Endothelial cell of umbilical vein (primary cell): ENCODE results near the gene MMP24. TPM values are rescaled to one million over a fixed set of nuclear protein-coding genes. Genes with fewer than 3 reads are reported as not detected.

Experiments used
- BruUV-seq: library from RNA; stranded (reverse); fragments of 400-500 nt; replicated peaks from 2 replicates; lab custom pipeline; 2021; lab: Mats Ljungman, UMichigan
- CTCF ChIA-PET: fragments of 300-600, 350-600 bp; sonication (Branson Sonifier 250); formaldehyde crosslinking; loops from one replicate; lab custom pipeline; 2021; ENCODE audit warnings: antibody characterized with exemption, inconsistent platforms; lab: Charles Lee
- POLR2A ChIA-PET: fragments of 300-600, 350-600 bp; sonication (Branson Sonifier 250); formaldehyde crosslinking; loops from one replicate; lab custom pipeline; 2021; ENCODE audit warnings: antibody characterized with exemption, inconsistent platforms; lab: Charles Lee
- DNase-seq: peaks from one replicate; pipeline ENCODE4 v3.0.0-alpha.2; 2011; ENCODE audit warnings: low read depth, low spot score
- FAIRE-seq: peaks from 2 replicates; lab custom pipeline; 2011; peaks lifted over from hg19 to GRCh38; lab: Jason Lieb, UNC
- H2AFZ ChIP-seq: 2 replicates; pipeline ENCODE4 v1.6.0; 2012; ENCODE audit warnings: low read depth, low read length, control low read depth, inconsistent platforms
- H3K27ac ChIP-seq: 2 replicates; pipeline ENCODE4 v1.5.1; 2011; ENCODE audit warnings: low read depth, mild to moderate bottlenecking, control low read depth, low read length, moderate library complexity; ENCODE audit not compliant: insufficient read depth
- H3K27me3 ChIP-seq, 2 experiments: 2 replicates each; pipeline versions ENCODE4 v1.6.0 to v1.6.1; 2011; ENCODE audit warnings: low read length in 2 of 2, mixed read lengths in 1 of 2; ENCODE audit not compliant: control insufficient read depth in 2 of 2, insufficient read depth in 2 of 2
- H3K36me3 ChIP-seq, 2 experiments: 2 replicates in 1 of 2; 3 replicates in 1 of 2; pipeline ENCODE4 v1.5.1; 2011; ENCODE audit warnings: low read length in 2 of 2, mild to moderate bottlenecking in 1 of 2, moderate library complexity in 1 of 2; ENCODE audit not compliant: control insufficient read depth in 2 of 2, insufficient read depth in 2 of 2; ENCODE audit errors: extremely low read depth in 1 of 2
- H3K4me1 ChIP-seq: 3 replicates; pipeline ENCODE4 v1.5.1; 2011; ENCODE audit warnings: mild to moderate bottlenecking, low read length; ENCODE audit not compliant: control insufficient read depth, insufficient read depth; ENCODE audit errors: extremely low read depth
- H3K4me2 ChIP-seq: 2 replicates; pipeline ENCODE4 v1.6.1; 2011; ENCODE audit warnings: low read length, control low read depth, mixed read lengths; ENCODE audit not compliant: insufficient read depth
- H3K4me3 ChIP-seq, 3 experiments: fragments of 200-600 bp in 1 of 3; sonication (generic), shearing (Covaris generic) in 1 of 3; replicated peaks in 1 of 3; 2 replicates each; pipeline ENCODE4 v1.5.1; 2011 to 2016; ENCODE audit warnings: control low read depth in 3 of 3, low read length in 3 of 3, mild to moderate bottlenecking in 2 of 3, inconsistent platforms in 1 of 3, low read depth in 1 of 3, moderate library complexity in 1 of 3; ENCODE audit not compliant: insufficient read depth in 1 of 3
- H3K79me2 ChIP-seq: 2 replicates; pipeline ENCODE4 v1.6.0; 2012; ENCODE audit warnings: low read length, inconsistent platforms; ENCODE audit not compliant: control insufficient read depth, insufficient read depth
- H3K9ac ChIP-seq: replicated peaks from 2 replicates; pipeline ENCODE3; 2011; ENCODE audit warnings: low read length, control low read depth; ENCODE audit not compliant: insufficient read depth; ENCODE audit errors: extremely low read depth
- H3K9me1 ChIP-seq: replicated peaks from 3 replicates; pipeline ENCODE4 v1.6.0; 2011; ENCODE audit warnings: mild to moderate bottlenecking, low read length; ENCODE audit not compliant: control insufficient read depth, insufficient read depth; ENCODE audit errors: extremely low read depth
- H3K9me3 ChIP-seq: replicated peaks from 2 replicates; pipeline ENCODE4 v1.5.1; 2012; ENCODE audit warnings: low read length, inconsistent platforms; ENCODE audit not compliant: control insufficient read depth, insufficient read depth
- H4K20me1 ChIP-seq: replicated peaks from 2 replicates; pipeline ENCODE3; 2011; ENCODE audit warnings: mild to moderate bottlenecking, low read length; ENCODE audit not compliant: control insufficient read depth, insufficient read depth; ENCODE audit errors: extremely low read depth
- EZH2 ChIP-seq: IDR thresholded peaks from 2 replicates; pipeline ENCODE4 v1.6.1; 2012; ENCODE audit warnings: borderline replicate concordance, low read depth, mild to moderate bottlenecking, moderate library complexity, low read length, inconsistent platforms; ENCODE audit not compliant: severe bottlenecking
- FOS ChIP-seq: IDR thresholded peaks from 2 replicates; pipeline ENCODE4 v1.6.1; 2011; ENCODE audit warnings: mild to moderate bottlenecking, low read length, moderate library complexity, borderline replicate concordance; ENCODE audit not compliant: insufficient read depth
- GATA2 ChIP-seq: IDR thresholded peaks from 2 replicates; pipeline ENCODE4 v1.7.0; 2011; ENCODE audit warnings: low read depth, mild to moderate bottlenecking, moderate library complexity, mixed read lengths, low read length; ENCODE audit not compliant: insufficient read length, insufficient read depth
- JUN ChIP-seq: IDR thresholded peaks from 2 replicates; pipeline ENCODE4 v1.6.1; 2011; ENCODE audit warnings: borderline replicate concordance, low read depth; ENCODE audit not compliant: insufficient read length, insufficient read depth
- MAX ChIP-seq: IDR thresholded peaks from 2 replicates; pipeline ENCODE4 v1.6.1; 2011; ENCODE audit not compliant: insufficient read depth, insufficient read length
- MYC ChIP-seq: IDR thresholded peaks from one replicate; pipeline ENCODE4 v1.6.1; 2011; ENCODE audit warnings: mild to moderate bottlenecking, low read depth, low read length
- POLR2A ChIP-seq: IDR thresholded peaks from 2 replicates; pipeline ENCODE4 v1.6.1; 2012; ENCODE audit warnings: low read depth, mild to moderate bottlenecking, control low read depth, low read length
- POLR2AphosphoS5 ChIP-seq: IDR thresholded peaks from 2 replicates; pipeline ENCODE4 v1.6.1; 2012; ENCODE audit warnings: low read depth, mild to moderate bottlenecking, control low read depth, low read length, moderate library complexity; ENCODE audit not compliant: insufficient read depth
- dilution Hi-C: fragments of 300-500 bp; cut with MboI; formaldehyde crosslinking; loops from one replicate; pipeline ENCODE4 v1.15.0; 2019; ENCODE audit warnings: low sequenced_read_pairs; ENCODE audit not compliant: extremely low pct_ligation_motif_present
- intact Hi-C: fragments of 100-400 bp; cut with micrococcal nuclease; formaldehyde crosslinking; loops from one replicate; pipeline ENCODE4 v1.10.0; 2022
- polyA plus RNA-seq, 4 experiments: library from polyadenylated mRNA; depleted of rRNA in 3 of 4; stranded (reverse) in 3 of 4; unstranded in 1 of 4; fragments of >200 nt; gene quantifications; 2 replicates each; pipeline versions ENCODE4 v1.2.1 to v1.2.3, GENCODE V29; 2011 to 2012; ENCODE audit warnings: missing spikeins in 1 of 4
- total RNA-seq: library from RNA; stranded (reverse); gene quantifications from 2 replicates; pipeline ENCODE4 v1.2.3, GENCODE V29; 2021
- TF ChIP-seq, protein P1 (sequence below), 2 donors: IDR thresholded peaks; 1 replicate in 1 of 2; 2 replicates in 1 of 2; pipeline ENCODE4 v1.5.1; 2011; ENCODE audit warnings: low read length in 2 of 2, mild to moderate bottlenecking in 2 of 2, moderate library complexity in 2 of 2, control low read depth in 1 of 2, inconsistent platforms in 1 of 2, low read depth in 1 of 2; ENCODE audit not compliant: insufficient read depth in 1 of 2; ENCODE audit errors: extremely low read depth in 1 of 2

MMP24 gene
- total and polyA plus RNA-seq, 2 donors (not counting 3 experiments of a cell fraction or from before 2014, with no cell fraction given): 0.27 to 0.54 TPM

- H3K9me1 ChIP-seq: no peaks in the 10 kb centered on the region
- intact Hi-C loops: no loop called here
- H4K20me1 ChIP-seq: no peaks in the 10 kb centered on the region
- no peak overlapping the region for H3K4me3 ChIP-seq
- ChIA-PET POLR2A (interaction anchor here (0.5 kb wide), 1 partner anchor 92 kb away, joined by 3 read pairs; no protein-coding TSS in a partner anchor), CTCF (interaction anchor here (0.7 to 6.7 kb wide), 3 partner anchors 9 to 15 kb away, joined by 3 to 83 read pairs (median 10); no protein-coding TSS in a partner anchor)
- TF ChIP-seq MAX (no peak), POLR2AphosphoS5 (no peak), FOS (no peak), GATA2 (no peak), POLR2A (no peak), EZH2 (no peak), JUN (no peak), MYC (no peak)
- TF ChIP-seq, protein P1, sequence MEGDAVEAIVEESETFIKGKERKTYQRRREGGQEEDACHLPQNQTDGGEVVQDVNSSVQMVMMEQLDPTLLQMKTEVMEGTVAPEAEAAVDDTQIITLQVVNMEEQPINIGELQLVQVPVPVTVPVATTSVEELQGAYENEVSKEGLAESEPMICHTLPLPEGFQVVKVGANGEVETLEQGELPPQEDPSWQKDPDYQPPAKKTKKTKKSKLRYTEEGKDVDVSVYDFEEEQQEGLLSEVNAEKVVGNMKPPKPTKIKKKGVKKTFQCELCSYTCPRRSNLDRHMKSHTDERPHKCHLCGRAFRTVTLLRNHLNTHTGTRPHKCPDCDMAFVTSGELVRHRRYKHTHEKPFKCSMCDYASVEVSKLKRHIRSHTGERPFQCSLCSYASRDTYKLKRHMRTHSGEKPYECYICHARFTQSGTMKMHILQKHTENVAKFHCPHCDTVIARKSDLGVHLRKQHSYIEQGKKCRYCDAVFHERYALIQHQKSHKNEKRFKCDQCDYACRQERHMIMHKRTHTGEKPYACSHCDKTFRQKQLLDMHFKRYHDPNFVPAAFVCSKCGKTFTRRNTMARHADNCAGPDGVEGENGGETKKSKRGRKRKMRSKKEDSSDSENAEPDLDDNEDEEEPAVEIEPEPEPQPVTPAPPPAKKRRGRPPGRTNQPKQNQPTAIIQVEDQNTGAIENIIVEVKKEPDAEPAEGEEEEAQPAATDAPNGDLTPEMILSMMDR (IDR thresholded peaks at IDR 0.05; ENCODE audit: extremely low read depth in 1 of 2, insufficient read depth in 1 of 2, low read depth in 1 of 2, low read length in 2 of 2): no peak
- DNase-seq (no peak), FAIRE-seq (no peak)
- H3K27me3 ChIP-seq: no peaks in the 10 kb centered on the region
- H3K4me1 ChIP-seq: peaks cover 43% of the 10 kb centered on the region
- dilution Hi-C loops: no loop called here
- no peak overlapping the region for H3K4me2 ChIP-seq
- no peaks in the 10 kb centered on the region for H3K36me3 ChIP-seq
- no peak overlapping the region for H2AFZ ChIP-seq
- H3K27ac ChIP-seq: no peak overlapping the region
- H3K9me3 ChIP-seq: no peaks in the 10 kb centered on the region
- BruUV-seq: no TSS peak
- H3K79me2 ChIP-seq: no peaks in the 10 kb centered on the region
- H3K9ac ChIP-seq: no peak overlapping the region
These were observed 94.1 kb downstream of the MMP24 start for GRCh38 chr20:35320396-35321126.
